ENCODE measurements around the gene PTPN1. TPM values are rescaled to one million over a fixed set of nuclear protein-coding genes. Genes with fewer than 3 reads are reported as not detected.

The PTPN1 gene
- total and polyA plus RNA-seq, 2 of the 13 experiments (the other 11 are each of a cell fraction or from before 2014, with no cell fraction given): 17.7 to 37.2 TPM

GRCh38 chr20:50628332-50628731 is 118.1 kb downstream of the PTPN1 start (continued):
- TF ChIP-seq ZNF800 (CRISPR knock-in tag; IDR thresholded peaks at IDR 0.05) (no peak), ZNF768 (CRISPR knock-in tag; IDR thresholded peaks at IDR 0.05) (no peak), ZKSCAN8 (CRISPR knock-in tag; IDR thresholded peaks at IDR 0.05; ENCODE audit: borderline replicate concordance) (no peak), HNF4G (IDR thresholded peaks at IDR 0.05; ENCODE audit: borderline replicate concordance, low read depth, low read length) (no peak), HNF4G (CRISPR knock-in tag; IDR thresholded peaks at IDR 0.05; ENCODE audit: borderline replicate concordance, low read depth) (no peak), ZNF160 (CRISPR knock-in tag; IDR thresholded peaks at IDR 0.05) (no peak), HOXD1 (CRISPR knock-in tag; IDR thresholded peaks at IDR 0.05) (no peak), GFI1 (CRISPR knock-in tag; IDR thresholded peaks at IDR 0.05; ENCODE audit: borderline replicate concordance) (no peak), PBX3 (CRISPR knock-in tag; IDR thresholded peaks at IDR 0.05; ENCODE audit: borderline replicate concordance) (no peak), SKIL (CRISPR knock-in tag; IDR thresholded peaks at IDR 0.05; ENCODE audit: borderline replicate concordance) (peak; percentile 37; the same call in 1 of the 2 replicates), ZNF275 (CRISPR knock-in tag; IDR thresholded peaks at IDR 0.05; ENCODE audit: borderline replicate concordance) (no peak), KMT2A (CRISPR knock-in tag; IDR thresholded peaks at IDR 0.05) (no peak), CHD2 (IDR thresholded peaks at IDR 0.05; ENCODE audit: low read depth, low read length) (no peak), ZNF121 (CRISPR knock-in tag; IDR thresholded peaks at IDR 0.05) (no peak), ZBTB14 (CRISPR knock-in tag; IDR thresholded peaks at IDR 0.05) (no peak), ZFYVE20 (CRISPR knock-in tag; IDR thresholded peaks at IDR 0.05; ENCODE audit: borderline replicate concordance, low read depth) (no peak), ZNF296 (CRISPR knock-in tag; conservative IDR thresholded peaks at IDR 0.05) (no peak), TOE1 (CRISPR knock-in tag; IDR thresholded peaks at IDR 0.05) (no peak), MYPOP (CRISPR knock-in tag; IDR thresholded peaks at IDR 0.05) (no peak), RBM39 (IDR thresholded peaks at IDR 0.05; ENCODE audit: low read depth, low read length, poor library complexity, severe bottlenecking) (no peak), ZNF781 (CRISPR knock-in tag; IDR thresholded peaks at IDR 0.05; ENCODE audit: borderline replicate concordance, not compliant biosample characterization) (no peak)
